HEK293T (cell line): ENCODE data around the gene CUX1.

Experiments
- CTBP1 ChIP-seq: fragments of 450-650 bp; IDR thresholded peaks from 2 replicates; pipeline ENCODE4 v1.6.1; 2016; ENCODE audit warnings: borderline replicate concordance
- FOXA1 ChIP-seq: fragments of 450-650 bp; IDR thresholded peaks from 2 replicates; pipeline ENCODE4 v1.6.1; 2016; ENCODE audit warnings: mild to moderate bottlenecking
- SP1 ChIP-seq: fragments of 450-650 bp; IDR thresholded peaks from 2 replicates; pipeline ENCODE4 v1.6.1; 2017
- TARDBP ChIP-seq: fragments of 450-650 bp; IDR thresholded peaks from 2 replicates; pipeline ENCODE4 v1.6.1; 2016

DNA sequence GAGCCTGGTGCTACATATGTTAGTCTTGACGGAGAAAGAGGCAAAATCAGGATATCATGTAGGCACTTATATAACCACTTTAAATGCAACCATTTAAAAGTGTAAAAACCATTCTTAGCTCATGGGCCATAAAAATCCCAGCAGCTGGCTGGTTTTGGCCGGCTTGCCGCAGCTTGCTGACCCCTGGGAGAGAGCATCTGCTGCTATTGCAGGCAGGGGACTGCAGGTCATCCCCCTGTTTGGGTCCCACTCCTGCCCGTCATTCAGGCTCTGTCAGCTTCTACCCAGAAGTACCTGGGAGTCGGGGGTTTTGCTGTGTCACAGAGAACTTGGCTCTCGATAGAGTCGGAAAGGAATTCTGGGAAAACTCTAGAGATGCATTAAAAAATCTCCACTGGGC is 187.4 kb downstream of the CUX1 start:
- TF ChIP-seq FOXA1 (no peak), CTBP1 (no peak), TARDBP (no peak), SP1 (no peak)
